Muscle of arm (tissue), 12 donors: ENCODE data around the gene SORBS1. TPM values are rescaled to one million over a fixed set of nuclear protein-coding genes. Genes with fewer than 3 reads are reported as not detected.
A peak's percentile ranks its signal among the peaks of the same experiment; 100 is the strongest.

ENCODE experiments used
- DNase-seq: peaks from one replicate; pipeline ENCODE4 v3.0.0-alpha.2; 2013
- polyA plus RNA-seq, 12 donors: library from polyadenylated mRNA; unstranded; fragments of 120-200 nt; gene quantifications; one replicate each; pipeline ENCODE4 v1.2.1, GENCODE V29; 2013; ENCODE audit not compliant: insufficient read length in 12 of 12

The SORBS1 gene
- polyA plus RNA-seq, 12 donors = 47.7 to 149 (median 78.2) TPM; not detected in 1

DNA sequence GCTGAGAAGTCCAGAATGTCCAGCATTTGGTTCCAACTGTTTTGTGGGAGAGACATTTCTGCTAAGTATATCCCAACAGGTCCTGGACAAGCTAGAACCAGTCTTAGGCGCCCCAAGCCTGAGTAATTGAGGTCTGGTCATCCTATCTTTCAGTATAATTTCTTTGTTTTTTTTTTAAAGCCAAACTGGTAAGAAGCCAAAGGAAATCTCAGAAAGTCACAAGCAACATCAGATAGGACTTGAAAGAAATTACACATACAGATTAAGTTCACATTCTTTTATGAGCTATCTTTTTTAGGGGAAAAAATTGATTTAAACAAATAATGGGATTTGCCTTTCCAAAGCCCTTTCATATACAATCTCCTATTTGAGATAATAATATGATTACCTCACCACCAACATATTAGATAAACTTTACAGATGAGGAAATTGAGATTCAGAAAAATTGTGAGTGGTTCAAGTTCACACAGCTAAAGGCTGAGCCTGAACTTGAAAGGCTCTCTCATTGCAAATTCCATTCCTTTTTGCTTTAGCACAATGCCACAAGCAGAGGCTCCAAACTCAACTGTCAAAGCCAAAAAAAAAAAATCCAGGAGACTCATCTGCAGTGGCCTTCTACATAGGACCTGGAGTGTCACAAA, 285.3 kb downstream of the SORBS1 start:
- DNase-seq = no peak

DNA sequence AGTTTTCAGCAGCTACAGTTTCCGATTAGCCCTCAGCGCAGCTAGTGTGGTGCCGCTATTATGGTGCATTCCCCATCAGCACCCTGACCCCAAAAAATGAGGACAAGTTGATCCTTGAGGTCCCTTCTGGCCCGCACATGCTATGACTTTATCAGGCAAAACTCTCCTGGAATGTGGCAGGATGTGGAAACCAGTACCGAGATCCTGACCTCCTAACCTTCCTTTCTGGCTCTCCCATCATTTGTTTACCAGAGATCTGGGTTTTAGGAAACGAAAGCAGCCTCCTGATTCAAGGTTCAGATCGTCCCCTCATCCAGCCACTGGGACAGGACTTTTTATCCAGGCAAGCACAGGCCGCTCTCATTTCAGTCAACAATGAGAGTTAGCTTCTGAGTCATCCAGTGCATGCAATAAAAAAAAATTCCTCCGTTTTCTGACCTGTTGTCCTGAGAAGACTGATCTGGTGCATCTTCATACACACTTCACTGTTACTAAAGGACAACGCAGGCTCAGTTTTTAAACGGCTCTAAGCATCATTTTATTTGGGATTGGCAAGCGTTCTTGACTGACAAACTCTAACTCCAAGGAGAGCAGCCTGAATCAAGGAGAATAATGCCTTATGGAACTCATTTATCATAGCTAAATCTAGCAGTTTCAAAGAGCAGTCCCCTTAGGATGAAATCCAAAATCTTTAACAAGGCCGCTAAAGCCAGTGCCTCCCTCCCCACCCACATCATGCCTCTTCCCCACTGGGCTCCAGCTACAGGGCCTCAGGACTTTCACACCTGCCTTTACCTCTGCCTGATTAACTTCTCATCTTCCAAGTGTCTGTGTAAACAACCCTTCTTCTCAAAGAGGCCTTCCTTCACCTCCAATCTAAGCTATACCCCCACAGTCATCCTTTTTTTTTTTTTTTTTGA, 287.5 kb downstream of the SORBS1 start:
- no peak for DNase-seq

DNA sequence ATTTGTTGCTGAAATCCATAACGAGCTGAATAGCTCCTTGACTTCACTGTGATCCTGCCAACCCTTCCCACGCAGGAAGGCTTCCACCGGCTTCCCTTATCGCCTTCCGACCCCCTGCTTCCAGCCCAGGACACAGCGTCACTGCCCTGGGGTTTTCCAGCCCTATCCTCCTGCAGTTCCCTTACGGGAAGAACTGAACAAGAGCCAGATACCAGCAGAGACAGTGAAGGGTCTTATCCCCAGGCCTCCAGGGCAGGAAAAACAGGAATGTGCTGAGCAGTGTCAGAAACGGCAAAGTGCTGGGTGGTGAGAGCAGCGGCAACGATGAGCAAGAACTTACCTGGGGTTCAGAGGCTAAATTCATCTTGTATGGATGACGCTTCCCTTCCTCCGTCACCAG, 292.7 kb downstream of the SORBS1 start:
- DNase-seq = no peak

DNA sequence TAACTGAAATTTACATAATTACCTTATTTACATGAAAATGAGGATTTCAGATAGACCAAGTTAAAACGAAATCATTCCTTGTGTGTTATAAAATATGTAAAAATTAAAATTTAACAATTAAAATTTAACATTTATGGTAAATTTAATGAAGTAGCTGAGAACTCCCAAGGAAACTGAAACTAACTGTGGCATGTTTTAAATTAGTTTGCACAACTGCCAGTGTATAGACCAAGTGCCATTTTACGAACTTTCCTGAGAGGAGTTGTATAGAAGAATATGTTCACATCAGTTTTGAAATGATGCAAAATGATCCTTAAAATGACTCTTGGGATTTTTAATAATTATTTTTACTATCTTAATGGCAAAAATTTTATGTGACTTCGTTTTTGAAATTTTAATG, 293.9 kb downstream of the SORBS1 start:
- DNase-seq = no peak

DNA sequence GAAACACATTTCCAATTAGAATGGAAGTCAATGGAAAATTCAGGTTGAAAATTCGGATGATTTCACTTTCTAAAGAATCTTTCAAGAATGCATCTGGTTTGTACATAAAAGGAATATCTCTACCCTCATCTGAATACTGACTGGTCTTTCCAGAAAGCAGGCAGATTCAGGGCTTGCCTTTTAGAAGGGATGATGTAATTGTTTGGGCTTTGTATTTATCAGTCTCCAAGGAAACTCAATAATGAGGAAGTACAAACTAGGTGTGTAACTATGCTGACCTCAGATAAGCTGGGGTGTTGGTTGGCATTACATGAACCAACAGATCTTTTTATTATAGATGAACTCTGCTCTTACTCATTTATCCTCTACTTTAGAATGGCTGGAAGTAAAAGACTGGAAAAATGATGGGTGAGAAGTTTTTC, 294.5 kb downstream of the SORBS1 start:
- peak; percentile 19 for DNase-seq

DNA sequence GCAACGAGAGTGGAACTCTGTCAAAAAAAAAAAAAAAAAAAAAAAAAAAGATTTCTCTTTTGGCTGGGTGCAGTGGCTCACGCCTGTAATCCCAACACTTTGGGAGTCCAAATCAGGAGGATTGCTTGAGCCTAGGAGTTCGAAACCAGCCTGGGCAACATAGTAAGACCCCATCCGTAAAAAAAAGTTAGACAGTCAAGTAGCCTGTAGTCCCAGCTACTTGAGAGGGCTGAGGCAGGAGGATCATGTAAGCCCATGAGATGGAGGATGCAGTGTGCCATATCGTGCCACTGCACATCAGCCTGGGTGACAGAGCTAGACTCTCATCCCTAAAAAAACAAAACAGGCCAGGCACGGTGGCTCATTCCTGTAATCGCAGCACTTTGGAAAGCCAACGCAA, 295.6 kb downstream of the SORBS1 start:
- DNase-seq = no peak

DNA sequence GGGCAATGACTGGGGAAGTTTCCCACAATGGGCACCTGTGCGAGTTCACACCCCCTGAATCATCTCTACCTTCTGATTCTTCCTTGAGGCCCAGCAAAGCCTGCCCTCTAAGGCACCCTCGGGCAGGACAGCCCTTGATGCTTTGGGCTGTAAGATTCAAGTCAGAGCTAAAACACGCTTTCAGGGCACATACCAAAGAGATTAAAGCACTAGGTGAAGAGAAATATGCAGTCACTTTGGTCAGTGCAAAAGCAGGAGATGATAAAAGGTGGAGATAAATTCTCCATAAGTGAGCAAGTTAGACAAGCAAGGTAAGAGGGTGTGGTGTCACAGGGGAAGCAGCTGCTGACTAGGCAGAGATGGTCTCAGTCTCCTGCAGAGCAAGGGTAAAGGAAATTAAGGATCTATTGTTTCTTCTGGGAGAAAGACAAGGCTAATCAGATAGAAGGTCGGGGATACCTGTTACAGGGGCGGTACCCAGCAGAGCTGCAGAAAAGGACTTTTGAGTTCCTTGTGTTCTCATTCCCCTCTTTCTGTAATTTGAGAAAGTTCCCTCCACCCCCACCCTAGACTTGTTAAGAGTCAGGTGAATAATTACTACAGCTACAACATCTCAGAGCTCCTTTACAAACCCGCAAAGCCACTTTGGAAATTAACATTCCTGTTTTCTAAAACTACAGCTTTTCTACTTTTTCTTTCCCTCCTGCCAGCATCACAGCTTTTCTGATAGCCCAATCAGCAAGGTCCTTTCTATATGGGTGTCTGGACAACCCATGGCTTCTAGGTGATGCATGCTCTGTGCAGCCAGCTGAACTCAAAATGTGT, 296.7 kb downstream of the SORBS1 start:
- no peak for DNase-seq

DNA sequence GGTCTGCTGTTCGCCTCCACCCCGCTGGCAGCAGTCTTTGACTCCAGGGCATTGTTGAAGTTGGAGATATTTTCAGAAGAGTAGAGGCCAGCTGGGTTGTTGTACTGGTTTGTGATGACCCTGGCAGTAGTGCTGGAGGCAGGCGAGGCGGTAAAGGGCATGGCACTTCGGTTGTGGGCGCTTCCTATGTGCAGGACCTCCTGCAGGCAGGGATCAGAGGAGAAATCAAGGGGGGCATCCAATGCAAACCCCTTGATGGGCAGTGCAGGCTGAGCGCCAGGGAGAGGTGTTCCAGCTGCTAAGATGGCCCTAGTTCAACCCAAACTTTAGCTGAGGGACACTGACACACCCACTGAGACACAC, 297.3 kb downstream of the SORBS1 start:
- no peak for DNase-seq

DNA sequence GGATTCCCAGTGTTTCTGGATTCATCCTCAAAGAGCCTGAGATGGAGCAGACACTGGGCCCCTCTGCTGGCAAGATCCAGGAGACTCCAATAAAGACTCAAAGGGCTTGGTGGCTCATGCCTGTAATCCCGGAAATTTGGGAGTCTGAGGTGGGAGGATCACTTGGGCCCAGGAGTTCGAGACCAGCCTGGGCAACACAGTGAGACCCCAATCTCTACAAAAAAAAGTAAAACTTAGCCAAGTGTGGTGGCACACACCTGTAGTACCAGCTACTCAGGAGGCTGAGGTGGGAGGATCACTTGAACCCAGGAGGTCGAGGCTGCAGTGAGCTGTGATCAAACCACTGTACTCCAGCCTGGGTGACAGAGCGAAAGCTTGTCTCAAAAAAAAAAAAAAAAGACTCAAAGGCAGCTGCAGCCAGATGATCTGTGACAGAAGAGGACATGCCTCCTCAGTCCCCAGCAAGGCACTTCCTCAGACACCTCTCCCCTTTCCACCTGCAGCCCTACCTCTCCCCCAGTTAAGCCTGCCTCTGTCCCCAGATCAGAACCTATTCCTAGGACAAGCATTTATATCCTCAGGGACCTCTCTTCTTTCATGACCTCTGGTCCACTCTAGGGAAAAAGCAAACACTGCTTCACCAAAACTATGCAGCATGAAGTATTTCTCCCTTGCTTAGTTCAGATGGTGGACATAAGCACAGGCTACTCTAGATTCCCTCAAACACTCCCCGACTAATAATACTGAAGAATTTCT, 298.2 kb downstream of the SORBS1 start:
- no peak for DNase-seq

DNA sequence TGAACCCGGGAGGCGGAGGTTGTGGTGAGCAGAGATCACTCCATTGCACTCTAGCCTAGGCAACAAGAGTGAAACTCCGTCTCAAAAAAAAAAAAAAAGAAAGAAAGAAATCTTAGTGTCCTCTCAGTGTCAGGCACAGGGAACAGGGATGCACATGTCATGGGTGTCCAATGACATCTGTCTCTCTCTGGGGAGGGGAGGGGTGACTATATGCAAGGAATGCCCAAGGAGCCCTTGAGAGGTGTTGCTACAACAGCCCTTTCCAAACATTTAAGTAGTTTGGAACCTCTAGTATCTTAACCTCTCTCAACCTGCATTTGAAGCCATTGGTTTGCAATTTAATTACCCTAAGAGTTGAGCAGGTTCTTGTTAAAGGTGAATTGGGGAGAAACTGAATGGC, 299.2 kb downstream of the SORBS1 start:
- DNase-seq = no peak

Other genes with a start within 250 kb of the SORBS1 start
- gene ALDH18A1, start 95.3 kb upstream of the SORBS1 start, polyA plus RNA-seq = 10 to 100 TPM in 11 of 12 donors, not detected in 1; 33.6 to 63.3 (median 48.7) TPM
- gene TCTN3, start 132.6 kb upstream of the SORBS1 start, polyA plus RNA-seq = 10 to 100 TPM in 11 of 12 donors, not detected in 1; 23.8 to 44.8 (median 29.0) TPM
- 10 to 100 TPM in 11 of 12 donors, not detected in 1; 12.7 to 20.0 (median 14.3) TPM for gene ENTPD1, start 194.8 kb upstream of the SORBS1 start, polyA plus RNA-seq